GM19455 (cell line): ENCODE measurements around the gene EGR2.
A peak's percentile ranks its signal among the peaks of the same experiment; 100 is the strongest.

ENCODE experiments used
- ATAC-seq: cut with Tn5 transposase; IDR thresholded peaks from one replicate; pipeline ENCODE4 v1.9.1; 2021; ENCODE audit not compliant: unreplicated experiment

The EGR2 gene

GRCh38 chr10:62816331-62817120 is at the start of gene EGR2:
Gene EGR2 (minus strand): TSS chr10:62816366. CDS start chr10:62816029, 337 bp downstream.
- peak; percentile 78 for ATAC-seq

GRCh38 chr10:62862447-62862846 is 46.3 kb upstream of the EGR2 start:
- ATAC-seq: no peak

GRCh38 chr10:62861507-62861906 is 45.3 kb upstream of the EGR2 start:
- ATAC-seq: no peak

GRCh38 chr10:62860946-62861345 is 44.8 kb upstream of the EGR2 start:
- ATAC-seq: no peak

- no peak for ATAC-seq
Measured at GRCh38 chr10:62858364-62858763, 42.2 kb upstream of the EGR2 start.

GRCh38 chr10:62856021-62856420 is 39.9 kb upstream of the EGR2 start:
- ATAC-seq: no peak

- ATAC-seq: no peak
Measured at GRCh38 chr10:62853710-62854109, 37.5 kb upstream of the EGR2 start.

- ATAC-seq: peak; percentile 56
Measured at GRCh38 chr10:62852961-62853702, 37.0 kb upstream of the EGR2 start.

- ATAC-seq: no peak
Measured at GRCh38 chr10:62851442-62851841, 35.3 kb upstream of the EGR2 start.

GRCh38 chr10:62850646-62851045 is 34.5 kb upstream of the EGR2 start:
- ATAC-seq: peak; percentile 31

GRCh38 chr10:62847433-62847832 is 31.3 kb upstream of the EGR2 start:
- ATAC-seq: no peak

GRCh38 chr10:62844280-62845011 is 28.3 kb upstream of the EGR2 start:
- no peak for ATAC-seq

- no peak for ATAC-seq
Measured at GRCh38 chr10:62843600-62843999, 27.4 kb upstream of the EGR2 start.

GRCh38 chr10:62842983-62843382 is 26.8 kb upstream of the EGR2 start:
- no peak for ATAC-seq

- no peak for ATAC-seq
Measured at GRCh38 chr10:62839590-62839989, 23.4 kb upstream of the EGR2 start.

GRCh38 chr10:62831346-62831745 is 15.2 kb upstream of the EGR2 start:
- ATAC-seq: peak; percentile 53

- no peak for ATAC-seq
Measured at GRCh38 chr10:62830679-62831078, 14.5 kb upstream of the EGR2 start.

- no peak for ATAC-seq
Measured at GRCh38 chr10:62829622-62830021, 13.5 kb upstream of the EGR2 start.

- no peak for ATAC-seq
Measured at GRCh38 chr10:62826273-62826672, 10.1 kb upstream of the EGR2 start.

GRCh38 chr10:62820586-62820985 is 4.4 kb upstream of the EGR2 start:
- ATAC-seq: no peak

- no peak for ATAC-seq
Measured at GRCh38 chr10:62819141-62819920, 3.2 kb upstream of the EGR2 start.
